Activated B cell treated with CpG ODN at 0.5 μM for 24 hours (primary cell): ENCODE results near the gene ENTPD8. TPM values are rescaled to one million over a fixed set of nuclear protein-coding genes. Genes with fewer than 3 reads are reported as not detected.
"Not testable (repeated sequence)": the region's sequence is repeated elsewhere in the genome, so short reads cannot be mapped to it uniquely, and the experiment has no call there.

ENCODE experiments used
- ATAC-seq: fragments of 200-7000 bp; cut with Tn5 transposase; one replicate; pipeline ENCODE4 v1.10.0; 2021; ENCODE audit warnings: low read depth, mild to moderate bottlenecking, moderate library complexity
- CTCF ChIA-PET: fragments of 350-600 bp; sonication (Branson Sonifier 250); formaldehyde crosslinking; loops from one replicate; lab custom pipeline; 2021; ENCODE audit warnings: antibody characterized with exemption; lab: Charles Lee
- POLR2A ChIA-PET: fragments of 350-600 bp; sonication (Branson Sonifier 250); formaldehyde crosslinking; loops from one replicate; lab custom pipeline; 2021; ENCODE audit warnings: antibody characterized with exemption; lab: Charles Lee
- DNase-seq: peaks from one replicate; pipeline ENCODE4 v3.0.0; 2022
- H3K27ac Mint-ChIP-seq: one replicate; pipeline ENCODE4 v1.8.0; 2020; ENCODE audit warnings: mixed read lengths
- H3K27me3 Mint-ChIP-seq: one replicate; pipeline ENCODE4 v1.8.0; 2021; ENCODE audit warnings: mixed read lengths
- H3K36me3 Mint-ChIP-seq: one replicate; pipeline ENCODE4 v1.8.0; 2021; ENCODE audit warnings: low read depth, mixed read lengths
- H3K4me1 Mint-ChIP-seq: one replicate; pipeline ENCODE4 v1.8.0; 2021; ENCODE audit warnings: mixed read lengths
- H3K4me3 Mint-ChIP-seq: one replicate; pipeline ENCODE4 v1.8.0; 2020; ENCODE audit warnings: mild to moderate bottlenecking, mixed read lengths
- H3K9me3 Mint-ChIP-seq: one replicate; pipeline ENCODE4 v1.8.0; 2020; ENCODE audit warnings: mixed read lengths
- intact Hi-C: fragments of 100-400 bp; cut with micrococcal nuclease; formaldehyde crosslinking; loops from one replicate; pipeline ENCODE4 v1.15.1; 2024
- total RNA-seq: library from RNA; stranded (reverse); gene quantifications from 2 replicates; pipeline ENCODE4 v1.2.3, GENCODE V29; 2022
- TF ChIP-seq, protein P1 (sequence below): fragments of 200-600 bp; IDR thresholded peaks from one replicate; pipeline ENCODE4 v1.8.0; 2022; ENCODE audit warnings: antibody characterized with exemption, mild to moderate bottlenecking

The ENTPD8 gene
- total RNA-seq, 1 donor from 2014 or later = not detected

DNA sequence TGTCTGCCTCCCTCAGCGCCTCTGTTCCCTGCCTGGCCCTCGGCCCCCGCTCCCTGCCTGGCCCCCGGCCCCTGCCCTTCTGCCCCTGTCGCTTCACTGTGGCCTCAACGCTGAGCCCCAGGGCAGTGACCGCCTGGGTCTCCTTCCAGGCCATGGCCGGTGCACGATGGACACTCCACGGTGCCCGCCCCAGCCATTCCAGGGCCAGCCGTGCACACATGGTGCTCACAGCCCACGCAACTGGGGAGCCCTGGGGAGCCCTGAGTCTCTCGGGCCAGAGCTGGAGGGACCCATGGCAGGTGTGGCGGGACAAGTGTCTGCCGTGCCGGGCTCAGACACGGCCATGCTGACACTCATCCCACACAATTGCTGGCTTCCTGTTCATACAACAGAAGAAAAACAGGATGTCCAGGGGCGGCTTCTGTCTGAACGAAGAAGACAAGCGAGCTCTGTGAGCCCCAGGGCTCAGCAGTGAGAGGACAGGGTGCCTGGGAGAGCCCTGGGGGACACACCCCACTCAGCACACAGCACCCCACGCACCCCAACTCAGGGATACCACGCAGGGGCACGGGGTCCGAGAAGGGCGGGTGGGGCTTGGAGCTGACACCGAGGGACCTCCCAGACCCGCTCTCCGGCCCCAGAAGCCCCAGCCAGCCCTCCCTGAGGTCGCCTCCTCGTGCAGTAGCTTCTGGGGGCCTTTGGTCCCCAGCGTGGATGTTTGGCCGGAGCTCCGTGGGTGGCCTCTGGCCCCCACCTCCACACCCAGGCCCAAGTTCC lies 53.9 kb downstream of the ENTPD8 start:
- no peak for DNase-seq
- TF ChIP-seq, protein P1, sequence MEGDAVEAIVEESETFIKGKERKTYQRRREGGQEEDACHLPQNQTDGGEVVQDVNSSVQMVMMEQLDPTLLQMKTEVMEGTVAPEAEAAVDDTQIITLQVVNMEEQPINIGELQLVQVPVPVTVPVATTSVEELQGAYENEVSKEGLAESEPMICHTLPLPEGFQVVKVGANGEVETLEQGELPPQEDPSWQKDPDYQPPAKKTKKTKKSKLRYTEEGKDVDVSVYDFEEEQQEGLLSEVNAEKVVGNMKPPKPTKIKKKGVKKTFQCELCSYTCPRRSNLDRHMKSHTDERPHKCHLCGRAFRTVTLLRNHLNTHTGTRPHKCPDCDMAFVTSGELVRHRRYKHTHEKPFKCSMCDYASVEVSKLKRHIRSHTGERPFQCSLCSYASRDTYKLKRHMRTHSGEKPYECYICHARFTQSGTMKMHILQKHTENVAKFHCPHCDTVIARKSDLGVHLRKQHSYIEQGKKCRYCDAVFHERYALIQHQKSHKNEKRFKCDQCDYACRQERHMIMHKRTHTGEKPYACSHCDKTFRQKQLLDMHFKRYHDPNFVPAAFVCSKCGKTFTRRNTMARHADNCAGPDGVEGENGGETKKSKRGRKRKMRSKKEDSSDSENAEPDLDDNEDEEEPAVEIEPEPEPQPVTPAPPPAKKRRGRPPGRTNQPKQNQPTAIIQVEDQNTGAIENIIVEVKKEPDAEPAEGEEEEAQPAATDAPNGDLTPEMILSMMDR = no peak
- POLR2A ChIA-PET = no interaction called here
- no peak overlapping the region for H3K27ac Mint-ChIP-seq
- intact Hi-C loops = no loop called here
- H3K27me3 Mint-ChIP-seq = no peaks in the 10 kb centered on the region
- peaks cover 7% of the 10 kb centered on the region for H3K36me3 Mint-ChIP-seq
- H3K9me3 Mint-ChIP-seq = no peaks in the 10 kb centered on the region
- H3K4me1 Mint-ChIP-seq = no peaks in the 10 kb centered on the region
- no peak for ATAC-seq
- CTCF ChIA-PET = no interaction called here
- H3K4me3 Mint-ChIP-seq = no peak overlapping the region

DNA sequence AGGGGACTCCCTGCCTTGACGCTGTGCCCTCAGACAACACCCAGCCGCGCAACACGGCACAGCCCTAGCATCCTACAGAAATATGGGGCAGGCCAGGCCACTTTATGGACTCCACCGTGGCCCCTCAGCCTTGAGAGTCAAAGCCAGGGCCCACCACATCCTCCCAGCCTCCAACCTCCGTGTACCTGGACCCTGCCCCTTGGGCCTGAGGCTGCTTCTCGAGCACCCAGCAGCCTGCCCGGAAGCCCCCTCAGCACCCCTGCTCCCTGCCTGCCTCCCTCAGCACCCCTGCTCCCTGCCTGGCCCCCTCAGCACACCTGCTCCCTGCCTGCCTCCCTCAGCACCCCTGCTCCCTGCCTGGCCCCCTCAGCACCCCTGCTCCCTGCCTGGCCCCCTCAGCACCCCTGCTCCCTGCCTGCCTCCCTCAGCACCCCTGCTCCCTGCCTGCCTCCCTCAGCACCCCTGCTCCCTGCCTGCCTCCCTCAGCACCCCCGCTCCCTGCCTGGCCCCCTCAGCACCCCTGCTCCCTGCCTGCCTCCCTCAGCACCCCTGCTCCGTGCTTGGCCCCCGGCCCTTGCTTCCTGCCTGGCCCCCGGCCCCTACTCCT lies 54.5 kb downstream of the ENTPD8 start:
- DNase-seq, intact Hi-C loops, ATAC-seq, CTCF ChIA-PET, POLR2A ChIA-PET, H3K27ac Mint-ChIP-seq, H3K4me3 Mint-ChIP-seq, H3K36me3 Mint-ChIP-seq, H3K9me3 Mint-ChIP-seq, H3K4me1 Mint-ChIP-seq, H3K27me3 Mint-ChIP-seq: not testable (repeated sequence)

DNA sequence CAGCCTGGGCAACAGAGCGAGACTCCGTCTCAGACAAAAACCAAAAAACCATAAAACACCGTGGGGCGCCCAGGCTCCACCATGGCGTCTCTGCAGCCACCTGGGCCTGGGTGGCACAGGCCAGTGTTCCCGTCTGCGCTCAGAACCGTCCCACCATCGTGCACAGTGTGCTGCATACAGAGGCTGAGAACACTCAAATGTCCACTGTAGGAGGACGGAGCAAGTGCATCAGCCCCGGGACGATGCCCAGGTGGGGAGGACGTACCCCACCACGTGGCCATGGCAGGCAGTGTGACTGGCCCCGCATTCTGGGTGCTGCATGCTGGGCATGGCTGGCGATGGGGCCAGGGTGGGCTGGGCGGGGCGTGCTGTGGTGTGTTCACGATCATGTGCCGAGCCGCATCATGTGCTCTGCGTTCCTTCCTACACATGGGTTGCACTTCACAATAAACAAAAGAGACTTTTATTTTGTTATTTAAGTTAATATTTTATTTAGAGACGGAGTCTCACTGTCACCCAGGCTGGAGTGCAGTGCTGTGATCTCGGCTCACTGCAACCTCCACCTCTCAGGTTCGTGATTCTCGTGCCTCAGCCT lies 56.0 kb downstream of the ENTPD8 start:
- intact Hi-C loops = no loop called here
- Mint-ChIP-seq H3K9me3 (no peaks in the 10 kb centered on the region), H3K27me3 (no peaks in the 10 kb centered on the region), H3K4me3 (no peak overlapping the region), H3K27ac (no peak overlapping the region), H3K4me1 (no peaks in the 10 kb centered on the region), H3K36me3 (peaks cover 2% of the 10 kb centered on the region)
- DNase-seq = no peak
- no peak for ATAC-seq
- CTCF ChIA-PET = no interaction called here
- POLR2A ChIA-PET = no interaction called here
- TF ChIP-seq, protein P1 = no peak

Other genes with a start within 250 kb of the ENTPD8 start
- gene TPRN, start 240.6 kb downstream of the ENTPD8 start, total RNA-seq = 9.3 and 11.4 TPM in 2 replicates
- gene TMEM203, start 235.7 kb downstream of the ENTPD8 start, total RNA-seq = 32.7 and 34.1 TPM in 2 replicates
- 27.5 and 38.7 TPM in 2 replicates for gene NDOR1, start 235.7 kb downstream of the ENTPD8 start, total RNA-seq
- gene RNF208, start 219.1 kb downstream of the ENTPD8 start, total RNA-seq = 1.1 and 1.9 TPM in 2 replicates
- 0.39 and 0.53 TPM in 2 replicates for gene CYSRT1, start 216.2 kb downstream of the ENTPD8 start, total RNA-seq
- not detected in 2 replicates for gene RNF224, start 213.9 kb downstream of the ENTPD8 start, total RNA-seq
- gene SLC34A3, start 210.5 kb downstream of the ENTPD8 start, total RNA-seq = not detected in 2 replicates
- gene TUBB4B, start 200.1 kb downstream of the ENTPD8 start, total RNA-seq = 182 and 197 TPM in 2 replicates
- 0.37 TPM in 1 of 2 replicates, not detected in the other for gene STPG3, start 190.1 kb downstream of the ENTPD8 start, total RNA-seq
- gene NELFB, start 186.0 kb downstream of the ENTPD8 start, total RNA-seq = 56.1 and 58.2 TPM in 2 replicates
- gene TOR4A, start 163.6 kb downstream of the ENTPD8 start, total RNA-seq = 7.9 and 9.1 TPM in 2 replicates
- gene NRARP, start 139.1 kb downstream of the ENTPD8 start, total RNA-seq = 1.9 and 3.0 TPM in 2 replicates
- gene EXD3, start 18.2 kb downstream of the ENTPD8 start, total RNA-seq = 8.4 and 12.8 TPM in 2 replicates
- 2.6 and 3.9 TPM in 2 replicates for gene NOXA1, start 18.0 kb downstream of the ENTPD8 start, total RNA-seq
- 22.5 and 24.7 TPM in 2 replicates for gene NSMF, start 18.0 kb upstream of the ENTPD8 start, total RNA-seq
- 5.5 and 6.1 TPM in 2 replicates for gene PNPLA7, start 109.0 kb upstream of the ENTPD8 start, total RNA-seq
- 26.0 and 32.9 TPM in 2 replicates for gene MRPL41, start 110.5 kb upstream of the ENTPD8 start, total RNA-seq
- 39.4 and 43.0 TPM in 2 replicates for gene DPH7, start 137.6 kb upstream of the ENTPD8 start, total RNA-seq
- 21.9 and 25.1 TPM in 2 replicates for gene ZMYND19, start 149.2 kb upstream of the ENTPD8 start, total RNA-seq
- gene ARRDC1, start 164.3 kb upstream of the ENTPD8 start, total RNA-seq = 56.9 and 58.3 TPM in 2 replicates
- 157 and 163 TPM in 2 replicates for gene EHMT1, start 177.6 kb upstream of the ENTPD8 start, total RNA-seq